ENCODE measurements around the gene OR8J1. TPM values are rescaled to one million over a fixed set of nuclear protein-coding genes. Genes with fewer than 3 reads are reported as not detected.

OR8J1 gene, protein sequence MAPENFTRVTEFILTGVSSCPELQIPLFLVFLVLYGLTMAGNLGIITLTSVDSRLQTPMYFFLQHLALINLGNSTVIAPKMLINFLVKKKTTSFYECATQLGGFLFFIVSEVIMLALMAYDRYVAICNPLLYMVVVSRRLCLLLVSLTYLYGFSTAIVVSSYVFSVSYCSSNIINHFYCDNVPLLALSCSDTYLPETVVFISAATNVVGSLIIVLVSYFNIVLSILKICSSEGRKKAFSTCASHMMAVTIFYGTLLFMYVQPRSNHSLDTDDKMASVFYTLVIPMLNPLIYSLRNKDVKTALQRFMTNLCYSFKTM
- not detected for total RNA-seq
- polyA plus RNA-seq (ENCODE audit: insufficient read depth in 1 of 8, insufficient read length in 8 of 8, low replicate concordance in 1 of 8): not detected
- long read RNA-seq, donor 1: 0 reads
- long read RNA-seq, donor 2: 0 reads
- long read RNA-seq, donor 3: 0 reads
- long read RNA-seq, donor 4: 0 reads
- long read RNA-seq, donor 5: 0 reads
- long read RNA-seq, donor 6: 0 reads
- long read RNA-seq, donor 7: 0 reads
- long read RNA-seq, donor 8: 0 reads
- long read RNA-seq, donor 9: 0 reads
- long read RNA-seq, donor 10, partial matches to known transcripts: 0 of 1 reads
- long read RNA-seq, donor 10, other reads (novel, unspliced or antisense): 0 of 1 reads
- long read RNA-seq, donor 11: 0 reads

DNA sequence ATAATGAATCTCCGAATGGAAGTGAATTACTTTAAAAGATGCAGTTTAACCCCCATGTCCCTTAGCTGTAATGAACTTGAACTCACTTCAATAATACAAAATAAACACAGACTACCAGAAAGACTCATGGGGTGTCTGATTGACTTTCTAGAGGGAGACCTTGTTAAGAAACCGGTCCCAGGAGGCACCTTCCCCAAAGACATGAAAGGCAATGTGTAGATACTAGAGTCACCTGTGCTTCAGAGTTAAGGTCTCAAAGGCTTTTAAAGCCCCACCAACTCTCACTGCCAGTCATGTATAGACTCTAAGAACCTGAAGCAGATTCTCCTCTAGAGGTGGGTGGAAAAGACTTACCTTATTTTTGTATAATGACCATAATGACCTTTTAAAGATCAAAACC, at the start of gene OR8J1:
Gene OR8J1, plus strand, starts transcription at position 301 of the 400 bp plus-strand sequence. CDS start 5,956 bp downstream, outside the sequence.
- Histone ChIP-seq H3K4me3 (ENCODE audit: low read length) (no peak within 1 kb of the TSS), H3K4me1 (ENCODE audit: control insufficient read depth, insufficient read depth, low read length) (no peaks in the 10 kb centered on the region), H3K36me3 (ENCODE audit: control insufficient read depth, insufficient read depth, low read length) (no peaks in the 10 kb centered on the region), H3K27ac (ENCODE audit: low read length) (no peak within 1 kb of the TSS), H3K9me3 (replicated peaks; ENCODE audit: control insufficient read depth, low read depth, low read length) (no peaks in the 10 kb centered on the region), H3K27me3 (ENCODE audit: control insufficient read depth, insufficient read depth, low read length) (no peaks in the 10 kb centered on the region)
- no peak for DNase-seq
- no CpG with 5 or more reads among the region's 2 CpGs for WGBS (ENCODE audit: insufficient coverage)

DNA sequence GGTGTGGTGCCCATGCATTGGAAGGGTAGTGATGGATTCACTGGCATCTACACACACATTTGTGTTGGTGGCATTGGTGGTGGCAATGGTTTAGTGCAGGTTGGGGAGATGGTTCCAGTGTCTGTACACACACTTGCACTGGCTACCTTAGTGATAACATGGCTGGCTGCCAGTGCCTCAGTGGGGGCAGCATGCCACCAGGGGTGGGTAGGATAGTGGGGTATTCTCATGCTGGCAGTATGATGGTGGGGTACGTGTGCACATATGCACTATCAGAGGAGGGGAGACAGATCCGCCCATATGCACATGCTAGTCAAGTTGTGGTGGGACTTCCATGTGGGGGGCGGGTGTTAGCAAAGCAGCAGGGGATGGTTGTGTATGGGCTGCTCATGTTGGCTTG, 46.3 kb upstream of the OR8J1 start:
- WGBS (ENCODE audit: insufficient coverage): 91% methylated on average over 3 of the region's 3 CpGs
- Histone ChIP-seq H3K4me1 (ENCODE audit: control insufficient read depth, insufficient read depth, low read length) (no peaks in the 10 kb centered on the region), H3K9me3 (replicated peaks; ENCODE audit: control insufficient read depth, low read depth, low read length) (peaks cover 12% of the 10 kb centered on the region), H3K36me3 (ENCODE audit: control insufficient read depth, insufficient read depth, low read length) (no peaks in the 10 kb centered on the region), H3K4me3 (ENCODE audit: low read length) (no peak overlapping the region), H3K27ac (ENCODE audit: low read length) (no peak overlapping the region), H3K27me3 (ENCODE audit: control insufficient read depth, insufficient read depth, low read length) (no peaks in the 10 kb centered on the region)
- no peak for DNase-seq

DNA sequence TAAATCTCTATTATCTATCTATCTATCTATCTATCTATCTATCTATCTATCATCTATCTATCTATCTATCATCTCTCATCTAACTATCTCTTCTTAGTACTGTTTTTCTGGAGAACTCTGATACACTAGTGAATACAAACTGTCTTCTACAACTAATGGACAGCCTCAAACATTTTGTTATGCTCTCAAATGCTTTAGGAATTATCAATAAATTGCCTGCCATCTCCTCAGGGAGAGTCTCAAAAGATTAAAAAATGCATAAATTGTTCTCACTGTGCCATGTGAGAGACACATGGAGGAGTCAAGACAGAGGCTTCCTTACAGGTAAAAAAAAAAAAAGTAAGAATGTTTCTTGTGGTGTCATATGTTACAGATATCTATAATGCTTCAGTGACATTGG, 39.2 kb upstream of the OR8J1 start, which contains the start of gene OR8K3:
Gene OR8K3, plus strand, starts transcription at position 301 of the 400 bp plus-strand sequence. CDS start 3,163 bp downstream, outside the sequence.
- H3K27me3 ChIP-seq (ENCODE audit: control insufficient read depth, insufficient read depth, low read length): no peaks in the 10 kb centered on the region
- no peak within 1 kb of the TSS for H3K27ac ChIP-seq (ENCODE audit: low read length)
- H3K9me3 ChIP-seq (replicated peaks; ENCODE audit: control insufficient read depth, low read depth, low read length): peaks cover 2% of the 10 kb centered on the region
- no peak for DNase-seq
- no peak within 1 kb of the TSS for H3K4me3 ChIP-seq (ENCODE audit: low read length)
- no peaks in the 10 kb centered on the region for H3K4me1 ChIP-seq (ENCODE audit: control insufficient read depth, insufficient read depth, low read length)
- H3K36me3 ChIP-seq (ENCODE audit: control insufficient read depth, insufficient read depth, low read length): no peaks in the 10 kb centered on the region

DNA sequence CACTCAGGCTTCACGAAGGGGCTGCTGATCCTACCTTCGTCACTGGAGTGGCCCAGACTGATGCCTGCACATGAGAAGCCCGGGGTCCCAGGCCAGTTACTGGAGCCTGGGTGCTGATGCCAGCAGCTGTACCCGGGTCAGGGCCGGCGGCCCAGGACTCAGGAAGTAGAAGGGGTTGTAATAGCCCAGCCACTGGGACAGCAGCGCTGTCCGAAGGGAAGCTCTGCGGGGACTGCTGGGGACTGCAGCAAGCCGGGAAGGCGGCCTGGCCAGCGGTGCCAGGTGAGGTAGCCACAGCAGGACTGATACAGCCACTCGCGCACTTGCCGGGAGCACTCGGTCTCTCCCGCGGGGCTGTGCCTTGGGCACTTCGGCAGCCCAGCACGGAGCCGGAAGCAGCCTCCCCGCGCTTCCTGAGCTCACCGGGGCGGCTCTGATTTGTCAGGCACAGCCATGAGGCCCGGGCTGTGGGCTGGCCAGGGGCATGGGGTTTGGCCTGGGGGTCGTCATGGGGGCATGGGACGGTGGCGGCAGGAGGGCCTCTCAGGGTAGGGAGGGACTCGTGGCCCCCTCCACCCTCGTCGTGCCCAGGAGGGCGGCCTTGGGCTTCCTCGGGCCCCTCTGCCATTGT, 22.1 kb upstream of the OR8J1 start:
- H3K36me3 ChIP-seq (ENCODE audit: control insufficient read depth, insufficient read depth, low read length): no peaks in the 10 kb centered on the region
- H3K4me3 ChIP-seq (ENCODE audit: low read length): no peak overlapping the region
- WGBS (ENCODE audit: insufficient coverage): 89% methylated on average over 30 of the region's 34 CpGs
- no peaks in the 10 kb centered on the region for H3K27me3 ChIP-seq (ENCODE audit: control insufficient read depth, insufficient read depth, low read length)
- no peaks in the 10 kb centered on the region for H3K4me1 ChIP-seq (ENCODE audit: control insufficient read depth, insufficient read depth, low read length)
- peaks cover 7% of the 10 kb centered on the region for H3K9me3 ChIP-seq (replicated peaks; ENCODE audit: control insufficient read depth, low read depth, low read length)
- H3K27ac ChIP-seq (ENCODE audit: low read length): no peak overlapping the region
- no peak for DNase-seq

DNA sequence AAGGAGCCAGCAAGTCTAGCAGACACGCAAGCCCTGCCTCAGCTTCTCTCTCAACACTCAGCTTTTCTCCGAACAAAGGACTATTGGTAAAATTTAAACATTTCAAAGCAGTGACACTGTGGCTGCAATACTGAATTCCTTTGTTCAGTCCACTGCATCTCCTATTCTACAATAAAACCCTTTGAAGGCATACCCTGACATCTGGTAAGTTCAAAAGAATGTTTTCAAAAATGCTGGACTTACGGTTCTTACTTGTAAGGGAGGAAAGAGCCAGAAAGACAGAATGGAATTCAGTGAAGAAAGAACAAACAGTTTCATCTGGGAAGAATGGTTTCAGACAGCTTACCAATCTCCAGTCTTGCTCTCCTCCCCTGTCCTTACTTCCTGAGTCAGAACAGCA, 20.9 kb upstream of the OR8J1 start:
- Histone ChIP-seq H3K9me3 (replicated peaks; ENCODE audit: control insufficient read depth, low read depth, low read length) (peaks cover 12% of the 10 kb centered on the region), H3K36me3 (ENCODE audit: control insufficient read depth, insufficient read depth, low read length) (no peaks in the 10 kb centered on the region), H3K27ac (ENCODE audit: low read length) (no peak overlapping the region), H3K4me1 (ENCODE audit: control insufficient read depth, insufficient read depth, low read length) (no peaks in the 10 kb centered on the region), H3K27me3 (ENCODE audit: control insufficient read depth, insufficient read depth, low read length) (no peaks in the 10 kb centered on the region), H3K4me3 (ENCODE audit: low read length) (no peak overlapping the region)
- WGBS (ENCODE audit: insufficient coverage): 100% methylated on average over 2 of the region's 3 CpGs
- no peak for DNase-seq

DNA sequence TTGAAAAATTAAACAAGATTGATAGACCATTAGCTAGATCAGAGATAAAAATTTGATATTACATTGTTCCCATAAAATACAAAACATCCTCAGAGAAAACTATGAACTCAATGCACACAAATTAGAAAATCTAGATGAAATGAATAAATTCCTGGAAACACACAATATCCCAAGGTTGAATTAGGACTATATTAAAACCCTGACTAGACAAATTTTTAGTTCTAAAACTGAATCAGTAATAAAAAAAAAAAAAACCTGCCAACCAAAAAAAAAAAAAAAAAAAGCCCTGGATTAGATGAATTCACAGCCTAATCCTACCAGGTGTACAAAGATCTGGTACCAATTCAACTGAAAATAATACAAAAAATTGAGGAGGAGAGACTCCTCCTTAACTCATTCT, 13.8 kb upstream of the OR8J1 start:
- no peak overlapping the region for H3K4me3 ChIP-seq (ENCODE audit: low read length)
- H3K27ac ChIP-seq (ENCODE audit: low read length): no peak overlapping the region
- peaks cover 8% of the 10 kb centered on the region for H3K9me3 ChIP-seq (replicated peaks; ENCODE audit: control insufficient read depth, low read depth, low read length)
- no peaks in the 10 kb centered on the region for H3K27me3 ChIP-seq (ENCODE audit: control insufficient read depth, insufficient read depth, low read length)
- H3K36me3 ChIP-seq (ENCODE audit: control insufficient read depth, insufficient read depth, low read length): no peaks in the 10 kb centered on the region
- no peaks in the 10 kb centered on the region for H3K4me1 ChIP-seq (ENCODE audit: control insufficient read depth, insufficient read depth, low read length)
- no peak for DNase-seq

DNA sequence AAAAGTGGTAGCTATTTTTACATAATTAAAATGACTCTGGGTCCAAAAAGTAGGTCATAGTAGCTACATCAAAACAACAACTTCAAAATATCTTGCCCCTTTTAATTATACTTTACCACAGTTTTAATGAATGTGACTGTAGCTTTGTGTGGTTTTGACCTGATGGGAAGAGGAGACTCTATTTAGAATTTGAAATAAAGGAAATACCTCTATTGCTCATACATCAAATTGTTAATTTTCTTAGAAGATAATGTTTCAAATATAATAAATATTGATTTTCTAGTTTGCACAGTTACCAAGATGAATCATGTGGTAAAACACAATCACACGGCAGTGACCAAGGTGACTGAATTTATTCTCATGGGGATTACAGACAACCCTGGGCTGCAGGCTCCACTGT, 8.4 kb upstream of the OR8J1 start, which contains the start of gene OR8K1:
Gene OR8K1, plus strand, starts transcription at position 301 of the 400 bp plus-strand sequence. Its CDS starts 0 bp downstream, at position 301.
- H3K4me3 ChIP-seq (ENCODE audit: low read length): no peak within 1 kb of the TSS
- no peak for DNase-seq
- H3K36me3 ChIP-seq (ENCODE audit: control insufficient read depth, insufficient read depth, low read length): no peaks in the 10 kb centered on the region
- no CpG with 5 or more reads among the region's 1 CpG for WGBS (ENCODE audit: insufficient coverage)
- no peaks in the 10 kb centered on the region for H3K9me3 ChIP-seq (replicated peaks; ENCODE audit: control insufficient read depth, low read depth, low read length)
- no peak within 1 kb of the TSS for H3K27ac ChIP-seq (ENCODE audit: low read length)
- no peaks in the 10 kb centered on the region for H3K4me1 ChIP-seq (ENCODE audit: control insufficient read depth, insufficient read depth, low read length)
- H3K27me3 ChIP-seq (ENCODE audit: control insufficient read depth, insufficient read depth, low read length): no peaks in the 10 kb centered on the region

DNA sequence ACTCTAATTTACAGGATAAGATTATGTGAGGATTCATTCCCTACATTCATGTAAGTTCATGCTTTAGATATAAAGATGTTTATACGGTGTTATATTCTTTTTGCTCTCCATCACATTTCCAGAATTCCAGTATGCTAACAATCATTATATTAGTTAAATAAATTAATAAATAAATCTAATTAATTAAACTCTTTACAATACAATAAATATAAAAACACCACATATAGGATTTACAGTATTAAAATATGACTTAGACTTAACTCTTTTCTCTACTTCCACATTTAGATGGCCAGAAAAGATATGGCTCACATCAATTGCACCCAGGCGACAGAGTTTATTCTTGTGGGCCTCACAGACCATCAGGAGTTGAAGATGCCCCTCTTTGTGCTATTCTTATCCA, 21.2 kb downstream of the OR8J1 start, which contains the start of gene OR8U1:
Gene OR8U1, plus strand, starts transcription at position 301 of the 400 bp plus-strand sequence. Its CDS starts 0 bp downstream, at position 301.
- Histone ChIP-seq H3K27me3 (ENCODE audit: control insufficient read depth, insufficient read depth, low read length) (no peaks in the 10 kb centered on the region), H3K4me3 (ENCODE audit: low read length) (no peak within 1 kb of the TSS), H3K4me1 (ENCODE audit: control insufficient read depth, insufficient read depth, low read length) (no peaks in the 10 kb centered on the region), H3K36me3 (ENCODE audit: control insufficient read depth, insufficient read depth, low read length) (no peaks in the 10 kb centered on the region), H3K9me3 (replicated peaks; ENCODE audit: control insufficient read depth, low read depth, low read length) (peaks cover 3% of the 10 kb centered on the region), H3K27ac (ENCODE audit: low read length) (no peak within 1 kb of the TSS)
- 70% methylated on average over 1 of the region's 2 CpGs for WGBS (ENCODE audit: insufficient coverage)
- DNase-seq: no peak

DNA sequence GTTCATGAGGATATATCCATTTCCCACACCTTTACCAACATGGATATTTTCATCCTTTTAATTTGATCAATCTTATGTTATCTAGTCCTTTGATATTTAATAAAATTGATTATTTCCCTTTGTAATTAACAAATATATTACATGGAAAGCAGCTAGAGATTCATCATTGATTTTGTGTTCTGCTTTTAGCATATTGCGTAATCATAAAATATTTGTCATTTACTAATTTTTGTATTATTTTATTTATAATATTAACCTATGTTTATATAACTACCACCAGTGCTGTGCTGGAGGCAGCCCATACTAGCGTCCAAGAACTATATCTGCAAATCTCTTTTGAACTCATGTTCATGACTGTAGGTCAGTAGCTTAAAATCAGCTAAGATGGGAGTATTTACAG, 26.0 kb downstream of the OR8J1 start:
- Histone ChIP-seq H3K4me1 (ENCODE audit: control insufficient read depth, insufficient read depth, low read length) (no peaks in the 10 kb centered on the region), H3K36me3 (ENCODE audit: control insufficient read depth, insufficient read depth, low read length) (no peaks in the 10 kb centered on the region), H3K27ac (ENCODE audit: low read length) (no peak overlapping the region), H3K27me3 (ENCODE audit: control insufficient read depth, insufficient read depth, low read length) (no peaks in the 10 kb centered on the region), H3K9me3 (replicated peaks; ENCODE audit: control insufficient read depth, low read depth, low read length) (peaks cover 5% of the 10 kb centered on the region), H3K4me3 (ENCODE audit: low read length) (no peak overlapping the region)
- DNase-seq: no peak
- no CpG with 5 or more reads among the region's 2 CpGs for WGBS (ENCODE audit: insufficient coverage)

DNA sequence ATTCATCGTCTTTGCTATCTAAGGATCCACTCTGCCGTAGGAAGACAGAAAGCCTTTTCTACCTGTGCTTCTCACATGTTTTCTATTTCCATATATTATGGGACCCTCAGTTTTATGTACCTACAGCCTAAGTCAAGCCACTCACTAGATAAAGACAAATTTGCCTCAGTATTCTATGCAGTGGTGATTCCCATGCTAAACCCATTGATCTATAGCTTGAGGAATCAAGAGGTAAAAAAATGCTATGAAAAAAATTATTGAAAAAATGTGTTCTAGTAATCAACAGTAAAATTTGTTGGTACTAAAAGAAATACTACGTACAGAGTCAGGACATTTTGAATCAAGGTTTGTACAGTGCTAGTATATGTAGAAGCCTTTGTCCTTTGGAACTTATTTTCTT, 40.3 kb downstream of the OR8J1 start:
- Histone ChIP-seq H3K9me3 (replicated peaks; ENCODE audit: control insufficient read depth, low read depth, low read length) (peaks cover 5% of the 10 kb centered on the region), H3K36me3 (ENCODE audit: control insufficient read depth, insufficient read depth, low read length) (no peaks in the 10 kb centered on the region), H3K4me3 (ENCODE audit: low read length) (no peak overlapping the region), H3K27ac (ENCODE audit: low read length) (no peak overlapping the region), H3K27me3 (ENCODE audit: control insufficient read depth, insufficient read depth, low read length) (no peaks in the 10 kb centered on the region), H3K4me1 (ENCODE audit: control insufficient read depth, insufficient read depth, low read length) (no peaks in the 10 kb centered on the region)
- DNase-seq: no peak
- WGBS (ENCODE audit: insufficient coverage): 81% methylated on average over 2 of the region's 3 CpGs

Measured in muscle of leg (tissue), 16 donors.